SU-DHL-6 (cell line): Measurements from ENCODE around the gene KCNN2.

ENCODE experiments used
- H2AFZ ChIP-seq: fragments of 200-600 bp; sonication (generic); 2 replicates; pipeline ENCODE4 v1.6.1; 2014; ENCODE audit warnings: low read depth, mild to moderate bottlenecking, moderate library complexity, mixed read lengths, antibody characterized with exemption, low read length; ENCODE audit not compliant: severe bottlenecking
- H3F3A ChIP-seq: fragments of 200-600 bp; shearing (Covaris generic); 2 replicates; pipeline ENCODE4 v1.6.0; 2016; ENCODE audit warnings: antibody characterized with exemption, mild to moderate bottlenecking; ENCODE audit not compliant: insufficient read depth
- H3K27ac ChIP-seq: fragments of 200-600 bp; sonication (generic); 2 replicates; pipeline ENCODE4 v1.5.1; 2016; ENCODE audit warnings: low read depth, mild to moderate bottlenecking, low read length, moderate library complexity, mixed read lengths
- H3K27me3 ChIP-seq: fragments of 200-600 bp; sonication (generic), shearing (Covaris generic); 2 replicates; pipeline ENCODE4 v1.6.0; 2014; ENCODE audit warnings: mild to moderate bottlenecking, low read length
- H3K36me3 ChIP-seq: fragments of 200-600 bp; sonication (generic); 2 replicates; pipeline ENCODE4 v1.6.1; 2014; ENCODE audit warnings: mild to moderate bottlenecking, low read length, mixed read lengths
- H3K4me2 ChIP-seq: fragments of 300-600, 200-600 bp; shearing (Covaris generic), sonication (generic); 2 replicates; pipeline ENCODE4 v1.6.0; 2014; ENCODE audit warnings: low read length, low read depth, mild to moderate bottlenecking; ENCODE audit not compliant: poor library complexity, severe bottlenecking
- H3K4me3 ChIP-seq: fragments of 200-600 bp; sonication (generic); 2 replicates; pipeline ENCODE4 v1.5.1; 2014; ENCODE audit warnings: antibody characterized with exemption, low read length, mild to moderate bottlenecking, mixed read lengths; ENCODE audit not compliant: insufficient read depth, poor library complexity, severe bottlenecking
- H3K79me2 ChIP-seq: fragments of 200-600 bp; sonication (generic); 2 replicates; pipeline ENCODE4 v1.6.1; 2014; ENCODE audit warnings: mild to moderate bottlenecking, low read length, moderate library complexity; ENCODE audit not compliant: insufficient read depth
- H3K9ac ChIP-seq: fragments of 200-600 bp; sonication (generic); 2 replicates; pipeline ENCODE4 v1.7.0; 2014; ENCODE audit warnings: mild to moderate bottlenecking, low read length
- H3K9me2 ChIP-seq: fragments of 200-600 bp; sonication (generic); replicated peaks from 2 replicates; pipeline ENCODE4 v1.6.1; 2014; ENCODE audit warnings: low read length; ENCODE audit not compliant: insufficient read depth
- H3K9me3 ChIP-seq: fragments of 200-600 bp; sonication (generic); 2 replicates; pipeline ENCODE4 v1.6.1; 2014; ENCODE audit warnings: low read length, mixed read lengths; ENCODE audit not compliant: insufficient read depth
- H4K20me1 ChIP-seq: fragments of 200-600 bp; sonication (generic); 2 replicates; pipeline ENCODE4 v1.6.1; 2014; ENCODE audit warnings: low read depth, mild to moderate bottlenecking, antibody characterized with exemption, low read length, moderate library complexity, mixed read lengths
- EZH2phosphoT487 ChIP-seq: fragments of 200-600 bp; sonication (generic), shearing (Covaris generic); conservative IDR thresholded peaks from 2 replicates; pipeline ENCODE4 v1.6.1; 2018; ENCODE audit warnings: mild to moderate bottlenecking, antibody characterized with exemption, low read length, moderate library complexity, mixed read lengths
- TF ChIP-seq, protein P1 (sequence below): fragments of 200-600 bp; sonication (generic); IDR thresholded peaks from one replicate; pipeline ENCODE4 v1.5.1; 2017; ENCODE audit warnings: antibody characterized with exemption, mild to moderate bottlenecking, low read length, moderate library complexity; ENCODE audit not compliant: insufficient read depth, poor library complexity, severe bottlenecking

KCNN2 gene

DNA sequence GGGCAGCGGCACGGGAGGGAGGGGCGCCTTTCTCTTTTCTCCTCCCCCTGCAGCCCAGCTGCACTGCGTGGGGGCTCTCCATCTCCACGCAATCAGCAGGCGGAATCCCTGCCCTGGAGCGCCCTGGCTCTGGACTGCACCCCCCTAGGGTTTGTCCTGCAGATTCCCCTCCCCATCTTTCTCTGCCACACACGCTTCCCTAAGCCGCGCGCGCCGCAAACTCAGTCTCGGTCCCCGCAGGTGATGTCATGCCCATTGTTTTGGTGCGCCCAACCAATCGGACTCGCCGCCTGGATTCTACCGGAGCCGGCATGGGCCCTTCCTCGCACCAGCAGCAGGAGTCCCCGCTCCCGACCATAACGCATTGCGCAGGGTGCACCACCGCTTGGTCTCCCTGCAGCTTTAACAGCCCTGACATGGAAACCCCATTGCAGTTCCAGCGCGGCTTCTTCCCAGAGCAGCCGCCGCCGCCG lies at the start of gene KCNN2:
Gene KCNN2 (plus strand): TSS at position 347 of the 473 bp plus-strand sequence. CDS start 70 bp downstream, at position 417.
- Histone ChIP-seq H3K9ac (no peak within 1 kb of the TSS), H3K27me3 (no peaks in the 10 kb centered on the region), H3K79me2 (no peaks in the 10 kb centered on the region), H3K9me2 (no peaks in the 10 kb centered on the region), H3K4me2 (no peak within 1 kb of the TSS), H2AFZ (no peak within 1 kb of the TSS), H3K27ac (no peak within 1 kb of the TSS), H3K36me3 (no peaks in the 10 kb centered on the region), H3K4me3 (no peak within 1 kb of the TSS), H4K20me1 (no peaks in the 10 kb centered on the region), H3F3A (no peaks in the 10 kb centered on the region), H3K9me3 (no peaks in the 10 kb centered on the region)
- TF ChIP-seq EZH2phosphoT487 = no peak
- TF ChIP-seq, protein P1, sequence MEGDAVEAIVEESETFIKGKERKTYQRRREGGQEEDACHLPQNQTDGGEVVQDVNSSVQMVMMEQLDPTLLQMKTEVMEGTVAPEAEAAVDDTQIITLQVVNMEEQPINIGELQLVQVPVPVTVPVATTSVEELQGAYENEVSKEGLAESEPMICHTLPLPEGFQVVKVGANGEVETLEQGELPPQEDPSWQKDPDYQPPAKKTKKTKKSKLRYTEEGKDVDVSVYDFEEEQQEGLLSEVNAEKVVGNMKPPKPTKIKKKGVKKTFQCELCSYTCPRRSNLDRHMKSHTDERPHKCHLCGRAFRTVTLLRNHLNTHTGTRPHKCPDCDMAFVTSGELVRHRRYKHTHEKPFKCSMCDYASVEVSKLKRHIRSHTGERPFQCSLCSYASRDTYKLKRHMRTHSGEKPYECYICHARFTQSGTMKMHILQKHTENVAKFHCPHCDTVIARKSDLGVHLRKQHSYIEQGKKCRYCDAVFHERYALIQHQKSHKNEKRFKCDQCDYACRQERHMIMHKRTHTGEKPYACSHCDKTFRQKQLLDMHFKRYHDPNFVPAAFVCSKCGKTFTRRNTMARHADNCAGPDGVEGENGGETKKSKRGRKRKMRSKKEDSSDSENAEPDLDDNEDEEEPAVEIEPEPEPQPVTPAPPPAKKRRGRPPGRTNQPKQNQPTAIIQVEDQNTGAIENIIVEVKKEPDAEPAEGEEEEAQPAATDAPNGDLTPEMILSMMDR = no peak

DNA sequence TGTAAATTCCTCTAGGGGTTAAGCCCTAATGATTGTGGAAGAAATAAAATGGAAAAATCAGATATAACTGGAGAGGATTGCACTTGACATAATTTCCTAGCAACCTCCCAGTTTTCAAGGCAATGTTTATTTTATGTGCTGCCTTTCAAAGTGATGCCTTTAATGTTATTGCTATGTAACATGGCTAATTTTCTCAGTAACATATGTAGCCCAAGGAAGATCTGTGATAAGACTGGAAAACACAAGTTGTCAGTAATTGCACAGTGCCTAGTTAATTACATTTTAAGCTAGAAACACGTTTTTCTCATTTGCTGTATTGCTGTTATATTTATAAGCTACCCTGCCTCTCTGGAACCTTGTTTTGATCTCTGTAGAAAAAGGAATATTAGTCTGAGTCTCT lies 49.2 kb upstream of the KCNN2 start:
- Histone ChIP-seq H3K36me3 (no peaks in the 10 kb centered on the region), H3K9me2 (no peaks in the 10 kb centered on the region), H3F3A (no peaks in the 10 kb centered on the region), H4K20me1 (no peaks in the 10 kb centered on the region), H3K27ac (no peak overlapping the region), H3K27me3 (peaks cover 6% of the 10 kb centered on the region; the same call in 1 of the 2 replicates), H3K4me3 (no peak overlapping the region), H3K9me3 (no peaks in the 10 kb centered on the region), H3K4me2 (no peak overlapping the region), H3K79me2 (no peaks in the 10 kb centered on the region), H3K9ac (no peak overlapping the region), H2AFZ (no peak overlapping the region)
- no peak for TF ChIP-seq EZH2phosphoT487
- TF ChIP-seq, protein P1 = no peak

DNA sequence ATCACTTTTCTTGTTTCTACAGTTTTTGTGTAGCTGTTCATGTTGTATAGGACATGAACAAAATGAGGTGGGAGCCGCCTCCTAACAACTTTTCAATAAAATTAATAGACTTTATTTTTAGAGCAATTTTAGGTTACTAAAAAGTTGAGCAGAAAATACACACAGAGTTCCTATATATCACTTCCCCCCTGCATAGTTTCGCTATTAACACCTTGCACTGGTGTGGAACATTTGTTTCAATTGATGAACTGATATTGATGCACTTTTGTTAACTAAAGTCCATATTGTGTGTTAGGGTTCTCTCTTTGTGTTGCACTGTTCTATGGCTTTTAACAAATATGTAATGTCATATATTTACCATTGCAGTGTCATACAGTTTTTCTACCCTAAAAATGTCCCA lies 47.8 kb upstream of the KCNN2 start:
- Histone ChIP-seq H3K4me2 (no peak overlapping the region), H3K79me2 (no peaks in the 10 kb centered on the region), H2AFZ (no peak overlapping the region), H3F3A (no peaks in the 10 kb centered on the region), H3K27me3 (no peaks in the 10 kb centered on the region), H3K9me2 (no peaks in the 10 kb centered on the region), H3K36me3 (no peaks in the 10 kb centered on the region), H3K9me3 (no peaks in the 10 kb centered on the region), H3K27ac (no peak overlapping the region), H3K4me3 (no peak overlapping the region), H3K9ac (no peak overlapping the region), H4K20me1 (no peaks in the 10 kb centered on the region)
- TF ChIP-seq, protein P1 = no peak
- TF ChIP-seq EZH2phosphoT487 = no peak
